Prostate gland (tissue), 2 donors: Measurements from ENCODE around the gene KIAA1586.

Experiments used
- CTCF ChIP-seq, 4 experiments: fragments of 200-600 bp in 2 of 4; fragments of 450-650 bp in 2 of 4; sonication (generic) in 2 of 4; IDR thresholded peaks; 1 replicate in 3 of 4; 2 replicates in 1 of 4; pipeline ENCODE4 v1.5.1; 2016 to 2019; ENCODE audit warnings: antibody characterized with exemption in 4 of 4, mild to moderate bottlenecking in 2 of 4, moderate library complexity in 2 of 4
- POLR2A ChIP-seq: fragments of 450-650 bp; IDR thresholded peaks from one replicate; pipeline ENCODE4 v1.6.1; 2016; ENCODE audit warnings: antibody characterized with exemption, mild to moderate bottlenecking

GRCh38 chr6:57017069-57017468 lies 29.4 kb upstream of the KIAA1586 start:
- TF ChIP-seq CTCF (IDR thresholded peaks at IDR 0.05) (no peak), POLR2A (no peak)
